Measurements from ENCODE around the gene TGFB2.

DNA sequence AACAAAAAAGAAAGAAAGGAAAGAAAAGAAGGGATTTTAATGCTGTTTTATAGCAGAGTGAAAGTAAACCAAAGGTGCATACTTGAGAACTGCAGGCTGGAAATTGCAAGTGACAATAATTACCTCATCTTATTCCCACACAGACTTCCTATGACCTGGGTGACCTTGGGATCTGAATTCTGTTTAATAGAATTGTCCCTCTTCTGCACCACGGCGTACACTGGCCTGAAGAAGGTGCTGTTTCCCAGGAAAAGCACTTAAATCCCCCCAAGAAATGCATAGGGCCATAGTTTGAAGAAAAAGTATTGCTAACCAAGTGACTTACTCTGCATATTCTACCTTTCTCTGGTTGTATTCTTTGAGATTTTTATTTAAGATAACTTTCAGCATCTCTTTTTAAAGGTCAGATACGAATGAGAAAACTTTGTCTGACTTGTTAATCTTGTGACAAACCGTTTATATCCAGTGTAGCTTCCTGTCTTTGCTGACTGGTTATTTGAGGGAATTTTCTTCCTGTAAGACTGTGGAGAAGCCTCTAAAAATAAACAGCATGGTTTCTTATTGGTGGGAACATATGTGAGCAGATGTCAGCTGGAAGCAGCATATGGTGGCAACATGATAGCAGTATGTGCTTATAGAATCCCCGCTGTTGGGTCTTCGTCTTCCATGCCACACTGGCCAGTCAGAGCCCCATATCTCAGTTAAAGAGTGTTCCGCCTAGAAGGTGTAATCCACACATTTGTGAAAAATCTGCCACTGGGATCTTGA is 16.3 kb downstream of the TGFB2 start:
- TF ChIP-seq CTCF (IDR thresholded peaks at IDR 0.05) (peak in 2 of 4 experiments; percentile 23 to 27), POLR2A (IDR thresholded peaks at IDR 0.05) (no peak), POLR2AphosphoS5 (IDR thresholded peaks at IDR 0.05) (no peak)

Measured in sigmoid colon (tissue), 4 donors.